KMS-11 (cell line): Measurements from ENCODE around the gene RBM18.

Experiments
- H2AFZ ChIP-seq: fragments of 200-600 bp; sonication (generic); 2 replicates; pipeline ENCODE4 v1.6.1; 2016; ENCODE audit warnings: antibody characterized with exemption, mixed run types, low read depth
- H3K27ac ChIP-seq: fragments of 200-600 bp; sonication (generic); 2 replicates; pipeline ENCODE4 v1.6.1; 2016; ENCODE audit warnings: mild to moderate bottlenecking, mixed run types
- H3K27me3 ChIP-seq: fragments of 200-600 bp; sonication (generic); 2 replicates; pipeline ENCODE4 v1.6.1; 2017; ENCODE audit warnings: mild to moderate bottlenecking, low read depth, mixed run types, moderate library complexity; ENCODE audit not compliant: insufficient read depth
- H3K36me3 ChIP-seq: fragments of 200-600 bp; sonication (generic); 2 replicates; pipeline ENCODE4 v1.6.1; 2017; ENCODE audit warnings: mild to moderate bottlenecking, mixed run types; ENCODE audit not compliant: insufficient read depth
- H3K4me1 ChIP-seq: fragments of 200-600 bp; sonication (generic); 2 replicates; pipeline ENCODE4 v1.6.1; 2016; ENCODE audit warnings: mild to moderate bottlenecking, low read depth, mixed run types; ENCODE audit not compliant: poor library complexity, severe bottlenecking
- H3K4me2 ChIP-seq: fragments of 200-600 bp; sonication (generic); 2 replicates; pipeline ENCODE4 v1.7.0; 2016; ENCODE audit warnings: mild to moderate bottlenecking, mixed run types
- H3K4me3 ChIP-seq: fragments of 200-600 bp; sonication (generic); IDR thresholded peaks from 2 replicates; pipeline ENCODE4 v1.6.1; 2017; ENCODE audit warnings: low read depth, low read length, mixed read lengths; ENCODE audit not compliant: insufficient read depth
- H3K79me2 ChIP-seq: fragments of 200-600 bp; sonication (generic); 2 replicates; pipeline ENCODE4 v1.6.1; 2016; ENCODE audit warnings: low read depth, mixed run types; ENCODE audit not compliant: insufficient read depth
- H3K9ac ChIP-seq: fragments of 200-600 bp; sonication (generic); 2 replicates; pipeline ENCODE4 v1.6.1; 2016; ENCODE audit warnings: mild to moderate bottlenecking, mixed run types
- H4K20me1 ChIP-seq: fragments of 200-600 bp; sonication (generic); 2 replicates; pipeline ENCODE4 v1.6.1; 2016; ENCODE audit warnings: mild to moderate bottlenecking, mixed run types; ENCODE audit not compliant: insufficient read depth
- TF ChIP-seq, protein P1 (sequence below): fragments of 200-600 bp; sonication (generic); conservative IDR thresholded peaks from 2 replicates; pipeline ENCODE4 v1.6.1; 2017; ENCODE audit warnings: low read depth, mild to moderate bottlenecking, antibody characterized with exemption, low read length, moderate library complexity, mixed read lengths

RBM18 gene

DNA sequence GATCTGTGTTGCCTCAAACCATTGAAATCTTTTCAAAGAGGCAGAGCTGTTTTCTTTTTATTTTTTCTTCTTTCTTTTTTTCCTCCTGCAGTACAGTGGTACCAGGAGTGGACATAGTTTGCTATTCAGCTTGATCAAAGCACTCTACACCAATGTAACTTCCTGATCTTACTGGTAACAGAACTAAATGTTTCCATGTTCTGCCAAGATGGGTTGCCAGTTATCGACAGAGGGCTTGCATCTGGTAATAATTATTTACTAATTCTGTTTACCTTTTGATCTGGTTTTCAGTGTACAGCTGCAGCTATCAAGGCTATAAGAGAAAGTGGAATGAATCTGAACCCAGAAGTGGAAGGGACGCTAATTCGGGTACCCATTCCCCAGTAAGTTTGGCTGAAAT, 26.8 kb upstream of the RBM18 start:
- Histone ChIP-seq H3K79me2 (no peaks in the 10 kb centered on the region), H2AFZ (no peak overlapping the region), H4K20me1 (no peaks in the 10 kb centered on the region), H3K36me3 (no peaks in the 10 kb centered on the region), H3K4me1 (peaks cover 6% of the 10 kb centered on the region), H3K4me2 (no peak overlapping the region), H3K27me3 (no peaks in the 10 kb centered on the region), H3K9ac (no peak overlapping the region), H3K4me3 (no peak overlapping the region), H3K27ac (no peak overlapping the region)
- TF ChIP-seq, protein P1, sequence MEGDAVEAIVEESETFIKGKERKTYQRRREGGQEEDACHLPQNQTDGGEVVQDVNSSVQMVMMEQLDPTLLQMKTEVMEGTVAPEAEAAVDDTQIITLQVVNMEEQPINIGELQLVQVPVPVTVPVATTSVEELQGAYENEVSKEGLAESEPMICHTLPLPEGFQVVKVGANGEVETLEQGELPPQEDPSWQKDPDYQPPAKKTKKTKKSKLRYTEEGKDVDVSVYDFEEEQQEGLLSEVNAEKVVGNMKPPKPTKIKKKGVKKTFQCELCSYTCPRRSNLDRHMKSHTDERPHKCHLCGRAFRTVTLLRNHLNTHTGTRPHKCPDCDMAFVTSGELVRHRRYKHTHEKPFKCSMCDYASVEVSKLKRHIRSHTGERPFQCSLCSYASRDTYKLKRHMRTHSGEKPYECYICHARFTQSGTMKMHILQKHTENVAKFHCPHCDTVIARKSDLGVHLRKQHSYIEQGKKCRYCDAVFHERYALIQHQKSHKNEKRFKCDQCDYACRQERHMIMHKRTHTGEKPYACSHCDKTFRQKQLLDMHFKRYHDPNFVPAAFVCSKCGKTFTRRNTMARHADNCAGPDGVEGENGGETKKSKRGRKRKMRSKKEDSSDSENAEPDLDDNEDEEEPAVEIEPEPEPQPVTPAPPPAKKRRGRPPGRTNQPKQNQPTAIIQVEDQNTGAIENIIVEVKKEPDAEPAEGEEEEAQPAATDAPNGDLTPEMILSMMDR: no peak

DNA sequence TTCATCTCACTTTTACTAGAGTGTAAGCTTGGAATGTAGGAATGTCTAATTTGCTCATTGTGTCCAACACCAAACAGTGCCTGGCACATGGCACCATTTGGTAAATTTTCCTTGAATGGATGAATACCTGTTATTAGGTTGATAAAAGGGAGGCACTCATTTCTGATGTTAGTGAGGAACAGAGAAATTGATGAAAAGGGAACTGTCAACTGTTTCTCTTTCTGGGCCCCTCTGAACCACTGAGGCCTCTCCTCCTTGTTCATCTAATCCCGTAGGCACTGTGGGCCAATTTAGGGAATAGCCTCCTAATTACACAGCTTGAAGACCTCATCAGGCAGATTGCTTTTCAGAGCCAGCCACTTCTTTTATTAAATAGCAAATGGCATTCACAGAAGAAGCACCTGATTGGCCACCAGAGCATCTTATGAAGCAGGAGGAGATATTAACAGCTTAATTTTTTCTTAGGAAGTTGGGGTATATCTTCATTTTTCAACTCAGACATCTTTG, 22.6 kb upstream of the RBM18 start:
- Histone ChIP-seq H3K27ac (no peak overlapping the region), H4K20me1 (no peaks in the 10 kb centered on the region), H3K27me3 (no peaks in the 10 kb centered on the region), H3K36me3 (peaks cover 9% of the 10 kb centered on the region; the same call in 1 of the 2 replicates), H3K4me1 (peaks cover 6% of the 10 kb centered on the region), H3K4me3 (no peak overlapping the region), H3K9ac (no peak overlapping the region), H2AFZ (no peak overlapping the region), H3K79me2 (no peaks in the 10 kb centered on the region), H3K4me2 (no peak overlapping the region)
- TF ChIP-seq, protein P1: no peak

DNA sequence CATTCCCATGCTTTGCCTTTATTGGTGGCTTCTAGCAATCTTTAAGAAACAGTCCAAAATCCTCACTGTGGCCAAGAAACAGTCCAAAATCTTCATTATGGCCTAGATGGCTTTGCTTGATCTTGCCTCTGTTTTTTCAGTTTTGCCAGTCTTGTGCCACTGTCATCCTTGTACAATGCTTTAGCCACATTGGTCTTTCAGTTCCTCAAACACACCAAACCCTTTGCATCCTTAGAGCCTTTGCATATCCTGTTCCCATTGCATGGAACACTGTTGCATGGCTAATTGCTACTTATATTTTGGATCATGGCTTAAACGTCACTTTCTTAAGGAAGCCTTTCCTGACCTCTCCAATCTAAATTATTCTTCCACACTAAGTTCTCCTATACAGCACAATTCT, 22.1 kb upstream of the RBM18 start:
- Histone ChIP-seq H3K4me1 (peaks cover 6% of the 10 kb centered on the region), H3K27ac (no peak overlapping the region), H2AFZ (no peak overlapping the region), H3K79me2 (no peaks in the 10 kb centered on the region), H3K27me3 (no peaks in the 10 kb centered on the region), H3K4me3 (no peak overlapping the region), H3K36me3 (peaks cover 9% of the 10 kb centered on the region; the same call in 1 of the 2 replicates), H4K20me1 (no peaks in the 10 kb centered on the region), H3K4me2 (no peak overlapping the region), H3K9ac (no peak overlapping the region)
- TF ChIP-seq, protein P1: no peak

DNA sequence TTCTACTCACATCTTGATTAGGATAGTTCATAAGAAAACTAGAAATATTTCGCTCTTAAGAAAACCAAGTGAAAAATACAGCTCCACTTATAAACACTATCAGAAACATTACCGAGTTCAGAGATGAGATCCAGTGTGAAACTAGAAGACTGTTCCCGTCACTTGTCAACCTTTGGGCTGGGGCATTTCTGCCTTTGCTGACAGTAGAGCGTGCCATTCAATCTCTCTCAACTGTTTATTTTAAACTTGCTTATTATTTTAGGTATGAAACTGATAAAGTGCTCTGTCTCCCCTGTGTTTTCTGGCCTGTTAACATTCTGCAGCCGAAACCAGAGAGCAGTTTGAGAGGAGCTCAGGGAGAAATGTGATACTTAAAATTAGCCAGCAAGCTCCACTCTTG, 16.7 kb upstream of the RBM18 start:
- Histone ChIP-seq H3K4me1 (no peaks in the 10 kb centered on the region), H3K27ac (no peak overlapping the region), H3K79me2 (peaks cover 26% of the 10 kb centered on the region; the same call in 1 of the 2 replicates), H2AFZ (no peak overlapping the region), H3K9ac (no peak overlapping the region), H3K4me3 (no peak overlapping the region), H3K4me2 (no peak overlapping the region), H3K36me3 (peaks cover 9% of the 10 kb centered on the region; the same call in 1 of the 2 replicates), H4K20me1 (no peaks in the 10 kb centered on the region), H3K27me3 (no peaks in the 10 kb centered on the region)
- TF ChIP-seq, protein P1: no peak
